ENCODE results near the gene SPARC. TPM values are rescaled to one million over a fixed set of nuclear protein-coding genes. Genes with fewer than 3 reads are reported as not detected.
A peak's percentile ranks its signal among the peaks of the same experiment; 100 is the strongest.

SPARC gene
- total RNA-seq, 1 experiment from 2014 or later = 418 TPM

DNA sequence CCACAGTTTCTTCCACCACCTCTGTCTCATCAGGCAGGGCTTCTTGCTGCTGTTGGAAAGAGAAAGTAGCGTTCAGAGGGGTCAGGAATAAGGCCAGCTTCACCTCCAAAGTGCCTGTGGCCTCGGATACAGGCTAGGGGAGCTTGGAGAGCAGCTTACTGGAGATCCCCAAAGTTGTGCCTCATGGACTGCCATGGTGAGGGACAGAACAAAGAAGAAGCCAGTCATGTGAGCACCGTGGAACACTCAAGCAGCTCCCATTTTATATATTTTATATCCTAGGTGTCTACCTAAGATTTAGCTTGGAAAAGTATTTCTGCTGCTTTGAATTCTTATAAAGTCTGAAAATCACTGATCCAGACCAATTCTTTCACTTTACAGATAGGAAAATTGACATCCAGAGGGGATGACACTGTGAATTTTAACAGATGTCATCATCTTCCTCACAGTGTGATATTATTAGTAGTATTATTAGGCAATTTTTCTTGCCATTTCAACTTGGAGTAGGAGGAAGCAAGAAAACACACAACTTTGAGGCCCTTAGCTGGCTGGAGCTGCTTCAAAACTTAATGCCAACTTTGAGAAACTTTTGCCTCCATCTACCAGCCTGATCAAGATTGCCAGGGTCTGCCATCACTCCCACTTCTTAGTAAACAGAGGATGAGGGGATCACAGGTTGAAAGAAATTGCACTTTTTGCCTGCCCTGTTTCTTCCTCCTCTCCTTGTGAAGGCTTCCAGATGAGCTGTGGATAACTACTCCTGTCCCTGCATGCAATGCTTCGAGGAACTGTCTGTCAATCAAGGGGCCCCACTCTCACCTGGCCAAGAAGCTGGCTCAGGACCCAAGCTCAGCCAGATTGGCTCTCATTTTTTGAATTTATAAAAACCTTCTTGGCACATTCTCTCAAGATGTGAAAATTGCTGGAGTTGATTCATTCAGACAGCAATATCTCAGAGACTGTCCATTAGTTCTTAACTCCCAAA is 11.8 kb downstream of the SPARC start:
- POLR2A ChIA-PET = interaction anchor here (1.1 kb wide), 1 partner anchor 12 kb away, joined by 4 read pairs; the partner anchor contains the start of gene SPARC
- TF ChIP-seq, protein P1, sequence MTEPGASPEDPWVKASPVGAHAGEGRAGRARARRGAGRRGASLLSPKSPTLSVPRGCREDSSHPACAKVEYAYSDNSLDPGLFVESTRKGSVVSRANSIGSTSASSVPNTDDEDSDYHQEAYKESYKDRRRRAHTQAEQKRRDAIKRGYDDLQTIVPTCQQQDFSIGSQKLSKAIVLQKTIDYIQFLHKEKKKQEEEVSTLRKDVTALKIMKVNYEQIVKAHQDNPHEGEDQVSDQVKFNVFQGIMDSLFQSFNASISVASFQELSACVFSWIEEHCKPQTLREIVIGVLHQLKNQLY (CRISPR knock-in tag; IDR thresholded peaks at IDR 0.05) = no peak
- TF ChIP-seq RORB (CRISPR knock-in tag; IDR thresholded peaks at IDR 0.05) = no peak
- TF ChIP-seq FOXK1 (CRISPR knock-in tag; IDR thresholded peaks at IDR 0.05) = no peak
- no peak for TF ChIP-seq USF2 (CRISPR knock-in tag; IDR thresholded peaks at IDR 0.05)
- TF ChIP-seq, protein P2, sequence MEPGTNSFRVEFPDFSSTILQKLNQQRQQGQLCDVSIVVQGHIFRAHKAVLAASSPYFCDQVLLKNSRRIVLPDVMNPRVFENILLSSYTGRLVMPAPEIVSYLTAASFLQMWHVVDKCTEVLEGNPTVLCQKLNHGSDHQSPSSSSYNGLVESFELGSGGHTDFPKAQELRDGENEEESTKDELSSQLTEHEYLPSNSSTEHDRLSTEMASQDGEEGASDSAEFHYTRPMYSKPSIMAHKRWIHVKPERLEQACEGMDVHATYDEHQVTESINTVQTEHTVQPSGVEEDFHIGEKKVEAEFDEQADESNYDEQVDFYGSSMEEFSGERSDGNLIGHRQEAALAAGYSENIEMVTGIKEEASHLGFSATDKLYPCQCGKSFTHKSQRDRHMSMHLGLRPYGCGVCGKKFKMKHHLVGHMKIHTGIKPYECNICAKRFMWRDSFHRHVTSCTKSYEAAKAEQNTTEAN (CRISPR knock-in tag; IDR thresholded peaks at IDR 0.05) = no peak
- TF ChIP-seq CDX4 (CRISPR knock-in tag; IDR thresholded peaks at IDR 0.05; ENCODE audit: borderline replicate concordance) = no peak
- TF ChIP-seq CREM (CRISPR knock-in tag; IDR thresholded peaks at IDR 0.05) = no peak
- TF ChIP-seq MAX (CRISPR knock-in tag; IDR thresholded peaks at IDR 0.05) = no peak
- TF ChIP-seq, protein P3, sequence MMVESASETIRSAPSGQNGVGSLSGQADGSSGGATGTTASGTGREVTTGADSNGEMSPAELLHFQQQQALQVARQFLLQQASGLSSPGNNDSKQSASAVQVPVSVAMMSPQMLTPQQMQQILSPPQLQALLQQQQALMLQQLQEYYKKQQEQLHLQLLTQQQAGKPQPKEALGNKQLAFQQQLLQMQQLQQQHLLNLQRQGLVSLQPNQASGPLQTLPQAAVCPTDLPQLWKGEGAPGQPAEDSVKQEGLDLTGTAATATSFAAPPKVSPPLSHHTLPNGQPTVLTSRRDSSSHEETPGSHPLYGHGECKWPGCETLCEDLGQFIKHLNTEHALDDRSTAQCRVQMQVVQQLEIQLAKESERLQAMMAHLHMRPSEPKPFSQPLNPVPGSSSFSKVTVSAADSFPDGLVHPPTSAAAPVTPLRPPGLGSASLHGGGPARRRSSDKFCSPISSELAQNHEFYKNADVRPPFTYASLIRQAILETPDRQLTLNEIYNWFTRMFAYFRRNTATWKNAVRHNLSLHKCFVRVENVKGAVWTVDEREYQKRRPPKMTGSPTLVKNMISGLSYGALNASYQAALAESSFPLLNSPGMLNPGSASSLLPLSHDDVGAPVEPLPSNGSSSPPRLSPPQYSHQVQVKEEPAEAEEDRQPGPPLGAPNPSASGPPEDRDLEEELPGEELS (CRISPR knock-in tag; IDR thresholded peaks at IDR 0.05) = no peak
- DNase-seq (ENCODE audit: low spot score) (no peak), ATAC-seq (no peak)
- Mint-ChIP-seq H3K4me3 (no peak overlapping the region), H3K36me3 (peaks cover 42% of the 10 kb centered on the region), H3K27ac (peak overlapping the region; percentile 90; the same call in 1 of the 2 replicates), H3K9me3 (no peaks in the 10 kb centered on the region), H3K4me1 (peaks cover 57% of the 10 kb centered on the region), H3K27me3 (ENCODE audit: low read depth) (no peaks in the 10 kb centered on the region)
- CTCF ChIA-PET = interaction anchor here (1.1 to 3.2 kb wide), 8 partner anchors 10 to 151 kb away, joined by 3 to 12 read pairs (median 5); no protein-coding TSS in a partner anchor

DNA sequence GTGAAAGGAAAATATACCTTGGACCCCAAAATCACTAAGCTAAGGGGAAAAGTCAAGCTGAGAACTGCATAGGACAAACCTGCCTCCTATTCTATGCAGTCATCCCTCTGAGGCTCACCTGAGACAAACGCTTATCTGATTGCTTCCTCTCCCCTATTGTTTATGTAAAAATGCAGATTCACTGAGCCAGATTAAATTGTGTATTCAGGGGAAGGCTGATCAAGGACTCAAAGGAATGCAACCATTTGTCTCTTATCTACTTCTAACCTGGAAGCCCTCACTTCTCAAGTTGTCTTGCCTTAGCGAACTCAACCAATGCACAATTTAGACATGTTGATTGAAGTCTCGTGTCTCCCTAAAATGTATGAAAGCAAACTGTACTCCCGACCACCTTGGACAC is 13.3 kb downstream of the SPARC start:
- H3K27ac Mint-ChIP-seq = peak overlapping the region; percentile 93

DNA sequence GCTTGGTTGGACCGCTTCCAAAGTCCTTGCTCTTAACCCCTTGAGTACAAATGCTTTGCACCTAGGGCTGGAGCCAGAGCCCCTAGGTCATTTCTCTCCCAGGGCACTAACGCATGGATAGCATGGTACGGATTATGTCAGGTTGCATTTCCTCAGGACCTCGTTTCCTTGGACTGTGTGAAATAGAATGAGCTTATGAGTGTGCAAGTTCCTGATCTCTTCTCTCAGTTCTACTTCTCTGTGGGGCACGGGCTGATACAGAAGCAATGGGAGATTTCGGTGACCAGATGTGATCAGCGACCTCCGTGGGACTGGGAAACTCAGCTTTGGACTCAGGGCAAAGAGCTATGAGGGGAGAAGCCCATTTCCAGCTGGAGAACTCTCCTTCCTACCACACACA is 14.2 kb downstream of the SPARC start:
- ATAC-seq (no peak), DNase-seq (ENCODE audit: low spot score) (no peak)
- Mint-ChIP-seq H3K27me3 (ENCODE audit: low read depth) (no peaks in the 10 kb centered on the region), H3K36me3 (peaks cover 63% of the 10 kb centered on the region), H3K4me1 (peaks cover 41% of the 10 kb centered on the region), H3K27ac (no peak overlapping the region), H3K4me3 (no peak overlapping the region), H3K9me3 (no peaks in the 10 kb centered on the region)
- CTCF ChIA-PET = interaction anchor here (1.4 to 3.2 kb wide), 3 partner anchors 14 to 98 kb away, joined by 3 to 12 read pairs (median 3); no protein-coding TSS in a partner anchor
- POLR2A ChIA-PET = no interaction called here
- TF ChIP-seq RORB (CRISPR knock-in tag; IDR thresholded peaks at IDR 0.05) = no peak
- no peak for TF ChIP-seq IRF2 (CRISPR knock-in tag; IDR thresholded peaks at IDR 0.05; ENCODE audit: borderline replicate concordance, low read depth)
- TF ChIP-seq ZMAT4 (CRISPR knock-in tag; IDR thresholded peaks at IDR 0.05) = no peak
- no peak for TF ChIP-seq CBFB (CRISPR knock-in tag; IDR thresholded peaks at IDR 0.05; ENCODE audit: low read depth)
- TF ChIP-seq ATF1 (CRISPR knock-in tag; IDR thresholded peaks at IDR 0.05) = no peak
- no peak for TF ChIP-seq USF2 (CRISPR knock-in tag; IDR thresholded peaks at IDR 0.05)
- no peak for TF ChIP-seq GABPB1 (CRISPR knock-in tag; IDR thresholded peaks at IDR 0.05)
- TF ChIP-seq AFF4 (CRISPR knock-in tag; IDR thresholded peaks at IDR 0.05; ENCODE audit: borderline replicate concordance) = no peak
- no peak for TF ChIP-seq SOX15 (CRISPR knock-in tag; IDR thresholded peaks at IDR 0.05)

More for the DNA sequence above, 13.3 kb downstream of the SPARC start:
- CTCF ChIA-PET = interaction anchor here (1.7 to 3.2 kb wide), 2 partner anchors 15 to 98 kb away, joined by 3 to 12 read pairs; no protein-coding TSS in a partner anchor
- POLR2A ChIA-PET = no interaction called here
- Mint-ChIP-seq H3K36me3 (peaks cover 56% of the 10 kb centered on the region), H3K4me3 (no peak overlapping the region), H3K9me3 (no peaks in the 10 kb centered on the region), H3K27me3 (ENCODE audit: low read depth) (no peaks in the 10 kb centered on the region), H3K4me1 (peaks cover 50% of the 10 kb centered on the region)
- TF ChIP-seq ZNF416 (CRISPR knock-in tag; IDR thresholded peaks at IDR 0.05) = no peak
- TF ChIP-seq JUN (CRISPR knock-in tag; IDR thresholded peaks at IDR 0.05) = no peak
- DNase-seq (ENCODE audit: low spot score) (no peak), ATAC-seq (peak; percentile 25)
